ENCODE results near the gene NNT. TPM values are rescaled to one million over a fixed set of nuclear protein-coding genes. Genes with fewer than 3 reads are reported as not detected.
"Not testable (repeated sequence)": the region's sequence is repeated elsewhere in the genome, so short reads cannot be mapped to it uniquely, and the experiment has no call there.

NNT gene
- total RNA-seq, 1 donor from 2014 or later, result 176 TPM

GRCh38 chr5:43700601-43701000 lies 97.6 kb downstream of the NNT start:
- FAIRE-seq (no peak), DNase-seq (ENCODE audit: low spot score in 2 of 2) (no peak)

GRCh38 chr5:43701227-43701626 lies 98.2 kb downstream of the NNT start:
- no peak for FAIRE-seq

GRCh38 chr5:43702293-43702692 lies 99.3 kb downstream of the NNT start:
- no peak for FAIRE-seq
- no peak for DNase-seq (ENCODE audit: low spot score in 2 of 2)

More at GRCh38 chr5:43701227-43701626, 98.2 kb downstream of the NNT start:
- DNase-seq (ENCODE audit: low spot score in 2 of 2), result no peak

GRCh38 chr5:43702815-43703214 lies 99.8 kb downstream of the NNT start:
- no peak for FAIRE-seq
- DNase-seq (ENCODE audit: low spot score in 2 of 2), result no peak

GRCh38 chr5:43704243-43704642 lies 101.3 kb downstream of the NNT start:
- no peak for DNase-seq (ENCODE audit: low spot score in 2 of 2)
- FAIRE-seq, result no peak

DNA sequence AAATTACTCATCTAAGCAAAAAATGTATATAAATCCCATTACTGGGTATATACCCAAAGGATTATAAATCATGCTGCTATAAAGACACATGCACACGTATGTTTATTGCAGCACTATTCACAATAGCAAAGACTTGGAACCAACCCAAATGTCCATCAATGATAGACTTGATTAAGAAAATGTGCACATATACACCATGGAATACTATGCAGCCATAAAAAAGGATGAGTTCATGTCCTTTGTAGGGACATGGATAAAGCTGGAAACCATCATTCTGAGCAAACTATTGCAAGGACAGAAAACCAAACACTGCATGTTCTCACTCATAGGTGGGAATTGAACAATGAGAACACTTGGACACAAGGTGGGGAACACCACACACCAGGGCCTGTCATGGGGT lies 103.6 kb downstream of the NNT start:
- DNase-seq (ENCODE audit: low spot score in 2 of 2); FAIRE-seq: not testable (repeated sequence)

DNA sequence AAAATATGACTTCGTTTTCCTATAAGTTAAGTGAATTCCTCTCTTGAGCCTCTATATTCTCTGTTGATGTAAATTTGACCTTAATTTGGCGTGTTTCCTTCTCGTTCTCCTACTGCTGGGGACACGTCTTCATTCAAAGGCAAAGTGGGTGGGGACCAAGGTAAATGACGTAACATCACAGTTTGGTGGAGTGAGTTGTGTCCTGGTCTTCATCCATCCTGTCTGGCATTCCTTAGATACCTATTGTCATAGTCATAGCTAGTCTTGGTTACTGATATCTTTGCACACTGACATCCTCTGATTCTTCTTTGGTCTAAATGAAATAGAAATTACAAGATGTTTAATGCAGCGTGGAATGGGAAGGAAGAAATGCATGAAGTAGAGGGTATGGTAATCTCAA lies 108.5 kb downstream of the NNT start:
- FAIRE-seq (no peak), DNase-seq (ENCODE audit: low spot score in 2 of 2) (no peak)

GRCh38 chr5:43712081-43712480 lies 109.1 kb downstream of the NNT start:
- DNase-seq (ENCODE audit: low spot score in 2 of 2) (no peak), FAIRE-seq (no peak)

- not testable (repeated sequence) for DNase-seq (ENCODE audit: low spot score in 2 of 2); FAIRE-seq
These were observed 116.8 kb downstream of the NNT start for GRCh38 chr5:43719783-43720182.

- FAIRE-seq (no peak), DNase-seq (ENCODE audit: low spot score in 2 of 2) (no peak)
These were observed 125.6 kb downstream of the NNT start for GRCh38 chr5:43728581-43728980.

DNA sequence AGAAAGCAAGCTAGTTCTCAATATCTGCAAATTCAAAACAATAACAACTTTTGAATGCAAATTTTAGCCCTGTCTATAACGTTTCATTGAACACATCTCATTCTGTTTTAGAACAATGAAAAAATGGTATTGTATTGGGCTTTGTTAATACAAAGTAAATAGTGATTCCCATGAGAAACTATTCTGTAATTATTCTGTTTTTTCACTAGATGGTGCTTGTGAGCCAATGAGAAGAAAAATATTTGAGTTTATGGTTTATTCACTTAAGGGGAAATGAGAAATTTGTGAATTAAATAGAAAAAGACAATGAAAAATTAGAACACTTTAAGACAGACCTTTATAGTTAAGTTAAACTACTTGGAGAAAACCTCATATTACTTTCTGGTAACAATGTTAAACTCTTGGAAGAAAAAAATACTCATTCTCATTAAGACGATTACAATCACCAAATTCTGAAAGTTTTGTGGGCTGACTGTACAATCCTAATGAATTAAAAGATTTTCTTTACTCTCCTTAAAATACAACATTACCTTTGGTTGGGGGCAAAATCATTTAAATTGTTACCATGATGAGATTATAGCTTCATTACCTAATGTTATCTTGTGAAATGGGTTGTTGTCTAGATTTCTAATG lies 127.0 kb downstream of the NNT start:
- no peak for DNase-seq (ENCODE audit: low spot score in 2 of 2)
- peak; percentile 96 for FAIRE-seq

- FAIRE-seq (no peak), DNase-seq (ENCODE audit: low spot score in 2 of 2) (no peak)
These were observed 127.9 kb downstream of the NNT start for GRCh38 chr5:43730832-43731342.

DNA sequence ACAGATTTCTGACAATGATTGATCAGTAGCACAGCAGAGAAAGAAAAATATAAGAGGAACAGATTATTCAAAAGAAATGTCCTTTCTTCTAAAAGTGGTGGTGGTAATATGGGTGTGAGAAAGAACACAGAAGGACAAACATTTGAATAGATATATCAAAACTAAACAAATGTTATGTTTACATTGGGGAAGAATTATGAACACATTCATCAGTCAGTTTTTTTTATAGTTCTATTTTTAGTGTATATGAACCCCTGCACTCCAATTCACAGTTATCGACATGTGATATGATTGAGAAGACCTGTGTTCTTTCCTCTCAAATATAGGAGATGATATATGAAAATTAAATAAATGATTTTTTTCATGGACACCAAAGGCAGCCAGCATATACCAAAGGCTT lies 128.6 kb downstream of the NNT start:
- FAIRE-seq, result no peak

DNA sequence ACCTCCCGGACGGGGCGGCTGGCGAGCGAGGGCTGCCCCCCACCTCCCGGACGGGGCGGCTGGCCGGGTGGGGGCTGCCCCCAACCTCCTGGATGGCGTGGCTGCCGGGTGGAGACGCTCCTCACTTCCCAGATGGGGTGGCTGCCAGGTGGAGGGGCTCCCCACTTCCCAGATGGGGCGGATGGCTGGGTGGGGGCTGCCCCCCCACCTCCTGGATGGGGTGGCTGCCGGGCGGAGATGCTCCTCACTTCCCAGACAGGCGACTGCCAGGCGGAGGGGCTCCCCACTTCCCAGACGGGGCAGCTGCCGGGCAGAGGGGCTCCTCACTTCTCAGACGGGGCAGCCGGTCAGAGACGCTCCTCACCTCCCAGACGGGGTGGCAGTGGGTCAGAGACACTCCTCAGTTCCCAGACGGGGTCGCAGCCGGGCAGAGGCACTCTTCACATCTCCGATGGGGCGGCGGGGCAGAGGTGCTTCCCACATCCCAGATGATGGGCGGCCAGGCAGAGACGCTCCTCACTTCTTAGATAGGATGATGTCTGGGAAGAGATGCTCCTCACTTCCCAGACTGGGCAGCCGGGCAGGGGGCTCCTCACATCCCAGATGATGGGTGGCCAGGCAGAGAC lies 143.1 kb downstream of the NNT start:
- FAIRE-seq; DNase-seq (ENCODE audit: low spot score in 2 of 2): not testable (repeated sequence)

More for the DNA sequence above, 128.6 kb downstream of the NNT start:
- DNase-seq (ENCODE audit: low spot score in 2 of 2), result no peak

DNA sequence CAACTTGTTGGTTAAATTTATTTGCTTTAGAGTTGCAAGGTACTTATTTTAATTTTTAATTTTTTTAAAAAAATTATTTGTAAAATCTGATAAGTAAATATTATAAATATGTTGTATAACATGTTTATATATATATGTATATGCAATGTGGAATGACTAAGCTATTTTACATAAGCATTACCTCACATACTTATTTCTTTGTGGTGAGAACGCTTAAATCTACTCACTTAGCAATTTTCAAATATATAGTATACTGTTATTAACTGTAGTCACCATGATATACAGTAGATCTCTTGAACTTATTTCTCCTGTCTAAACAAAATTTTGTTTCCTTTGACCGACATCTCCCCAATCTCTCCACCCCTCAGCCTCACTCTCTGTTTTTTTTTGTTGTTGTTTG lies 147.8 kb downstream of the NNT start:
- FAIRE-seq, result peak; percentile 70
- no peak for DNase-seq (ENCODE audit: low spot score in 2 of 2)

DNA sequence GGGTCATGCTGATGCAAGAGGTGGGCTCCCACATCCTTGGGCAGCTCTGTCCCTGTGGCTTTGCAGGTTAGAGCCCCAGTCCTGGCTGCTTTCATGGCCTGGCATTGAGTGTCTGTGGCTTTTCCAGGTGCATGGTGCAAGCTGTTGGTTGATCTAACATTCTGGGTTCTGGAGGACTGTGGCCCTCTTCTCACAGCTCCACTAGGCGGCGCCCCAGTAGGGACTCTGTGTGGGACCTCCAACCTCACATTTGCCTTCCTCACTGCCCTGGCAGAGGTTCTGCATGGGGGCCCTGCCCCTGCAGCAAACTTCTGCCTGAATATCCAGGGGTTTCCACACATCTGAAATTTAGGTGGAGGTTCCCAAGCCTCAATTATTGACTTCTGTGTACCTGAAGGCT lies 150.1 kb downstream of the NNT start:
- FAIRE-seq, result no peak
- no peak for DNase-seq (ENCODE audit: low spot score in 2 of 2)

Other genes starting within 250 kb of the NNT start
- gene CCL28, start 190.8 kb upstream of the NNT start, total RNA-seq, result 0.41 TPM
- 9.8 TPM for gene TMEM267, start 119.3 kb upstream of the NNT start, total RNA-seq
- gene C5orf34, start 88.0 kb upstream of the NNT start, total RNA-seq, result 6.1 TPM
- 221 TPM for gene PAIP1, start 46.1 kb upstream of the NNT start, total RNA-seq